ENCODE results near the gene NHLRC2. TPM values are rescaled to one million over a fixed set of nuclear protein-coding genes. Genes with fewer than 3 reads are reported as not detected.
"Not testable (repeated sequence)": the region's sequence is repeated elsewhere in the genome, so short reads cannot be mapped to it uniquely, and the experiment has no call there.

The NHLRC2 gene
- total RNA-seq, 4 donors from 2014 or later = 18.0 to 117 (median 24.1) TPM

DNA sequence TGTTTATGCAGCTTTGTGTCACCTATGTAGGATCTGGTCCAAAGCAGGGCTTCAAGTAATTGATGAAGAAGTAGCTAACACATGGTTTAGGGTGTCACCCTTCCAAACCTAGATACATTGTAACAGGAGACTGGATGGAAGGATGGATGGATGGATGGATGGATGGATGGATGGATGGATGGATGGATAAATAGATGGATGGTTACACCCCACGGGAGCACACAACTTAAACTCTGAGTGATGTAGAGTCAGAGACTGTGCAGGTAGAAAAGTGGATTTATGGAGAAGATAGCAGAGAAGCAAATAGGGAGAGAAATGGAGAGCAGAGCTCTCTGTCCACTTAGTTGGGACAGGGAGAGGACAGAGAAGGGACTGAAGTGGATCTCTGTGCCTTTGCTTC, 78.4 kb downstream of the NHLRC2 start:
- no peak for ATAC-seq (ENCODE audit: low FRiP score)
- no peak for DNase-seq (ENCODE audit: low spot score)
- TF ChIP-seq, protein P1, sequence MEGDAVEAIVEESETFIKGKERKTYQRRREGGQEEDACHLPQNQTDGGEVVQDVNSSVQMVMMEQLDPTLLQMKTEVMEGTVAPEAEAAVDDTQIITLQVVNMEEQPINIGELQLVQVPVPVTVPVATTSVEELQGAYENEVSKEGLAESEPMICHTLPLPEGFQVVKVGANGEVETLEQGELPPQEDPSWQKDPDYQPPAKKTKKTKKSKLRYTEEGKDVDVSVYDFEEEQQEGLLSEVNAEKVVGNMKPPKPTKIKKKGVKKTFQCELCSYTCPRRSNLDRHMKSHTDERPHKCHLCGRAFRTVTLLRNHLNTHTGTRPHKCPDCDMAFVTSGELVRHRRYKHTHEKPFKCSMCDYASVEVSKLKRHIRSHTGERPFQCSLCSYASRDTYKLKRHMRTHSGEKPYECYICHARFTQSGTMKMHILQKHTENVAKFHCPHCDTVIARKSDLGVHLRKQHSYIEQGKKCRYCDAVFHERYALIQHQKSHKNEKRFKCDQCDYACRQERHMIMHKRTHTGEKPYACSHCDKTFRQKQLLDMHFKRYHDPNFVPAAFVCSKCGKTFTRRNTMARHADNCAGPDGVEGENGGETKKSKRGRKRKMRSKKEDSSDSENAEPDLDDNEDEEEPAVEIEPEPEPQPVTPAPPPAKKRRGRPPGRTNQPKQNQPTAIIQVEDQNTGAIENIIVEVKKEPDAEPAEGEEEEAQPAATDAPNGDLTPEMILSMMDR (IDR thresholded peaks at IDR 0.05) = no peak

DNA sequence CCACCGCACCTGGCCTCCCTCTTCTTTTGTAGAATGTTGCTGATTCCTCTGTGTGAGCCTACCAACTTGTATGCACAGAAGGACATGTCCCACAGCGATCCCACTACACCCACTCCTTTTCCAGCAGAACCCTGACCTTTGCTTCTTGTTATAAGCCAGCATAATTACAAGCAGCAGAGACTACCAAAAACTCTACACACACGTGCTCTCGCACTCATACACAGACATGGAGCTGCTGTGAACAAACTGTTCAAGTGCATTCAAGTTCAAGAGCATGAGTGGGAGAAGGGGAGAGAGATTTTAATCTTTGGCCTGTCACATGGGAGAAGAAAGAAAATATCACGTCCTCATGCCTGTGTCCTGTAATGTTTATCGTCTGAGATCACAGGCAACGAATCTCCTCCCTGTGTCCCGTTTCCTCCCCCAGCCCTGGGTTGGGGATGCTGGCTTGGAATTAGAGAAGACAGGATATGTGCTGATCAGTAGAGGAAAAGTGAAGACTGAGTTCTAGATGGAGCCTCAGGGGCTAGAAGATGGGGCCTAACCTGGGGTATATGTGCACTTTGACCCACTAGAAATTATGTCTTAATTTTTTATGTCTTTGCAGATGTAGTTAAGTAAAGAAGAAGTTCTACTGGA, 79.6 kb downstream of the NHLRC2 start:
- TF ChIP-seq, protein P1 (IDR thresholded peaks at IDR 0.05) = no peak
- no peak for DNase-seq (ENCODE audit: low spot score)
- no peak for ATAC-seq (ENCODE audit: low FRiP score)

DNA sequence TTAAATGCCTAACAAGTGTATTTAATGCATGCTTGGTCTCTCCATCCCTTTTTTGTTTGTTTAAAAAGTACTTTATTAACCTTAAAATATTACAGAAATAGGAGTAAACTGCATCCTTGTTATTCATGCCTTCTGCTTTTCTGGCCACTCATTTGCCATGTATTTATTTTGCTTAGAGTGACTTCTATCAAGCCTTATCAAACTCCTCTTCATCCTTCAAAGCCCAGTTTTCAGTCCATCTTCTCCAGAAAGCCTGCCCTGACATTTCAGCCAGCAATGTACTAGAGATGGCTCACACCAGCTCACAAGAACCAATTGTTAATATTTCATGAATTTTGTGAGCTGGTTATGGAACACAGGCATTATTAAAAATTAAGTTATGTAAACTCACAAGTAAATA, 82.8 kb downstream of the NHLRC2 start:
- DNase-seq (ENCODE audit: low spot score) (no peak), ATAC-seq (ENCODE audit: low FRiP score) (no peak)
- TF ChIP-seq, protein P1 (IDR thresholded peaks at IDR 0.05) = no peak

DNA sequence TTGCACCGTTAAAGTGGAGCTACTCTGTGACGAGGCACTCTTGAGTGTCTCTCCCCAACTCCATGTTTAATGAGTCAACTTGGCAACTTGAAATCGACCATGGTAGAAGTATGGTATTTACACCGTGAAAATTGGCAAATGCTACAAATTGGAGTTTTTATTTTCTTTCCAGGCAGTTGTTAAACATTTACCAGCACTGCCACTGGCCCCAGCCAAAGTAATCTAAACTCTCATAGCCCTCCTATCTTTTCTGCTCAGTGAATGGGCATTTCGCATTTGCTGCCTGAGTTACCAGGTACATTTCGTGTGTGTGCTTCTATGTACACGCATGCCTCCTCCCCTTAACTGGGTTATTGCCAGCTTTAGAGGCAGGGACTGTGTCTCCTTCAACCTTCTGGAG, 83.3 kb downstream of the NHLRC2 start:
- DNase-seq (ENCODE audit: low spot score) = no peak
- no peak for ATAC-seq (ENCODE audit: low FRiP score)
- TF ChIP-seq, protein P1 (IDR thresholded peaks at IDR 0.05) = no peak

DNA sequence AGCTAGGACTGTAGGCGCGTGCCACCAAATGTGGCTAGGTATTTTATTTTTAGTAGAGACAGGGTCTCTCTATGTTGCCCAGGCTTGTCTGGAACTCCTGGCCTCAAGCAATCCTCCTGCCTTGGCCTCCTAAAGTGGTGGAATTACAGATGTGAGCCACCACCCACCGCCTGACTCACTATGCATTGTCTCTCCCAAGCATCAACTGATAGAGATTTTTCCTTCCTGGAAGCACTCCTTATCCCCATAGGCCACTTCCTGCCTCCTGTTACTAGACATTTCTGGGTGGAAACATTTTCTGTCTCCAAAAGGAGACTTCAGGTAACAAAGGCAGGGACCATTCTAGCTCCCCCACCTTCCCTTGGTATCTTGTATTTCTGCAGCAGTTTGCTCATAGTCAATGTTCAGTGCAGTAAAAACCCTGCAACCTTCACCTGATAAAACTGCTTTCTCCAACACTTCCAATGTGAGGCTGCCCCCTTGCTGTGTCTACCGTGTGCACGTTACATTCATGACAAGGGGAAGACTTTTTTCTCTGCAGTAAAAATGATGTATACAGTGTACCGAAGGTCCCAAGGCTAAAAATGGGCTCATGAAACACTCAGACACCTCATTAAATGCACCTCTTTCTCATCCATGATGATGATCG, 84.9 kb downstream of the NHLRC2 start:
- ATAC-seq (ENCODE audit: low FRiP score) = no peak
- no peak for DNase-seq (ENCODE audit: low spot score)
- TF ChIP-seq, protein P1 (IDR thresholded peaks at IDR 0.05) = no peak

DNA sequence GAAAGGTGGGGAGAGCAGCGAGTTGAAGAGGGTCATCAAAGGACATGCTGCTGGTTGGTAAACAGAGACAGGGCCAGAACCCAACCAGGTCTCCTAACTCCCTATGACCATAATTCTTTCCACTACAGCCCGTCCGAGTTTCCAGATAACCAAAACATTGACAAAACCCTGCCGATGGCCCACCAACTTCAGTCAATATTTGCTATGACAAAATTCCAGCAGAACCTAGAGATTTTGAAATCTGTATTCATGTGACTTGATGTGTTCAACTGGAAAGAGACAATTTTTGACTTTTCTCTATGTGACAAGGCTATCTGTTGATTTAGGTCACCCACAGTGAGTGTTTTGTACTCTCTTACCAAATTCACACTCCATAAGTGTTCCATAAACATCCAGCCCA, 86.7 kb downstream of the NHLRC2 start:
- no peak for DNase-seq (ENCODE audit: low spot score)
- no peak for ATAC-seq (ENCODE audit: low FRiP score)
- TF ChIP-seq, protein P1 (IDR thresholded peaks at IDR 0.05) = no peak

DNA sequence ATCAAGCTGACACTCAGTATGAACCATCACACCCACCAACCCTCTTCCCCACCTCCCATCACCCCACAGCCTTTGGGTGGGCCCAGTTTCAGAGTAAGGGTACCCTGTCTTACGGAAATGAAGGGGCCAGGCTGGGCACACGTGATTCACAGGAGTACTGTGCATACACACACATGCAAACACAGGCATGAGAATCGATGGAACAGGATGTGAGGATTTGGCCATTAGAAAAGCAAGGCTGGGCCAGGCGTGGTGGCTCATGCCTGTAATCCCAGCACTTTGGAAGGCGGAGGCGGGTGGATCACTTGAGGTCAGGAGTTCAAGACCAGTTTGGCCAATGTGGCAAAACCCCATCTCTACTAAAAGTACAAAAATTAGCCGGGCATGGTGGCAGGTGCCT, 88.7 kb downstream of the NHLRC2 start:
- DNase-seq (ENCODE audit: low spot score); ATAC-seq (ENCODE audit: low FRiP score): not testable (repeated sequence)
